Left colon (tissue), 2 donors: ENCODE results near the gene STRA6. TPM values are rescaled to one million over a fixed set of nuclear protein-coding genes. Genes with fewer than 3 reads are reported as not detected.
A peak's percentile ranks its signal among the peaks of the same experiment; 100 is the strongest.

Experiments used
- ATAC-seq: fragments of 200-7000 bp; cut with Tn5 transposase; one replicate; pipeline ENCODE4 v1.9.1; 2020; ENCODE audit warnings: mild to moderate bottlenecking, moderate library complexity
- DNase-seq, 2 donors: peaks; one replicate each; pipeline ENCODE4 v3.0.0-alpha.2; 2020
- intact Hi-C, 2 donors: fragments of 100-400 bp; cut with DNase I in 1 of 2; cut with micrococcal nuclease in 1 of 2; formaldehyde crosslinking; loops; one replicate each; pipeline versions ENCODE4 v1.11.2 to v1.14.0; 2022; cut with DNase I, micrococcal nuclease
- long read RNA-seq: library from polyadenylated mRNA; unstranded; transcript quantifications from one replicate; pipeline ENCODE4 v2.0.0, GENCODE V29; 2021
- total RNA-seq, 2 donors: library from RNA; stranded (reverse); fragmentation: NEBNext Ultra II Directional; extraction: Animal tissue kit (Norgen Biotek cat#: 25700); gene quantifications; one replicate each; pipeline ENCODE4 v1.2.1, GENCODE V29; 2021
- donor health status: DM: no; HTN: no; CAD: no.
- donor health status: DM: yes; HTN: yes; CAD: no.

STRA6 gene
- not detected for total RNA-seq
- long read RNA-seq: 0 reads

DNA sequence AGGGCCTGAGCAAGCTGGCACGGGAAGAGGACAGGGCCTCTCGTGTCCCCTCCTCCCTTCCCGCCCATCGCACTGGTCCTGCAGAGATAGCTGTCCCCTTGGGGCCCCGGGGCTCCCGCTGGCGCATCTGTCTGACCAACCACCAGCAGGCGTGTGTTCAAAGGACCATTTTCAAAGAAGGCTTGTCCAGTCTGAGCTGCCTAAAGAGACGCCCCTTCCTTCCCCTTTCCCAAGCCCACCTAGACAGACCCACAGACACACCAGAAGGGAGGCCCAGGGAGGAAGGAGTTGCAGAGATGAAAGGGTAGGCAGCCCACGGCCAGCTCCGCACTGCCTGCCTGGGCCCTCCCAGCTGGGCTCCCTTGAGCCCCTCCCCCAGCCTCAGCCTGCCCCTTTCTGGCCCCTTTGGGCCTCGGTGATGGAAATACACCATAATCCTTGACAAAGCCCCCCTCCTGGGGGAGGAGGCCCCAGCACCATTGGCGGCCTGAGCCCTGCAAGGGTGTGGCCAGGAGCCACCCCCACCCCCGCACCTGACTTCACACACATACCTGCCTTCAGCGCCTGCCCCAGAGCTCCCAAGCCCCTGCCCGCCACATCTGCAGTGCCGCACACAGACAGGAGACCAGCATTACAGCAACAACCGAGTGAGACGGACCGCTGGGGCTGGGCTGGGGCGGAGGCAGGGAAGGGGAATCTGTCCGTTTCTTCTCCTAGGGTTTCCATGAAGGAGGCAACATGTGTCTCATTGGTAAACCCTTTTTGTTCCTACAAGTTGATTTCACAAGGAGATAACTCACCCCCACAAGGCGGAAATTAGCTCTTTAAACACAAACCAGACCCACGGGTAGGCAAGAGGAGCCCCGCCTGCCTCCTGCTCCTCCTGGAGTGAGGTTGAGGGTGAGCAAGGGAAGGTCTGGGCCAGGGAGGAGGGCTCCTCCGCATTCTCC, at the start of gene STRA6:
TSS of gene STRA6 (minus strand) at position 336 of the 950 bp plus-strand sequence. CDS start 520 bp downstream, outside the sequence.
- DNase-seq (peak in 1 of 2 donors; percentile 19), ATAC-seq (peak; percentile 66)
- intact Hi-C loops: no loop called here

GRCh38 chr15:74252291-74252690, 49.7 kb upstream of the STRA6 start:
- DNase-seq (no peak), ATAC-seq (no peak)
- intact Hi-C loops: no loop called here

DNA sequence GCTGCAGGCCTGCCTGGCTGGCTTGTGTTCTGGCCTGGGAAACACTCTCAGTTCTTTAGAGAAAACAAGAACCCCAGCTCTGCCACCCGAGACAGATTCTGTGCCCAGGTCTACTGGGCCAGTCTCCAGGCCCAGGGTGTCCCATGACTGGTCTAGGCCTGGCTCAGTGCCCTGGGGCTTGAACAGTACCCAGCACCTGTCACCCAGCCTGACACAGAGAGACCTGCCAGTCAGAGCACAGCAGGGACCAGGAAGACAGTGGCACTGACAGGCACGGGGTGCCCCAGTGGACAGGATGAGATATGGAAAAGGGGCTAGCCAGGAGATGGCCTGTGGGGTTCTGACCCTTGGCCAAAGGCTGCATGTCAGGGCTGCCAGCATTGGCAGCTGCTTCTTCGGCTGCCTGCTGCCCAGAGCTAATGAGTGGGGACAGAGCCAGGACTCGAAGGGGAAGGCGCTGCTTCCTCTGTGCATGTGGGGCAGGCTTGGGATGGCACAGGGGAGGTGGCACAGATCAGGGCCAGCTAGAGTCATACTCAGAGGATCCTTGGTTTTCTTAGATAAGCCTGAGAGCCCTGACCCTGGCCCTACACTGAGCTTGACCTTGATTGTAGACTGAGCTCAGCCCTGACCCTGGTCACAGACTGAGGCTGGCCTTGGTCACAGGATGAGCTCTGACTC, 48.7 kb upstream of the STRA6 start:
- DNase-seq (no peak), ATAC-seq (no peak)
- intact Hi-C loops: no loop called here

DNA sequence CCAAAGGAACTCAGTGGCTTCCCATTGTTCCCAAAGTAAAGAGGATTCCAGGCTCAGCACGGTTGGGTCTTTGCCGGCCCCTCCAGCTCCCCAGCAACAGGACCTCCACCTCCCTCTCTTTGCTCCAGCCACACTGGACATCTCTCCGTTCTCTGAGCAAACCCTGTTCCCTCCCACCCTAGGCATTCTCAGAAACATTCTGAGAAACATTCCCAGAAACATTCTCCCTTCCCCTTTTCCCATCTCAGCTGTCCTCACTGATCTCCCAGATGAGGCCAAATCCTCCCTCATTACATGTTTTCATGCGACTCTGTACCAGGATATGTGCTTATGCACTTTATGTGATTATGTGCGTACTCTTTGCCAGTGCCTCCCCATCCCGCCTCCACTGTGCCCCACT, 47.7 kb upstream of the STRA6 start:
- DNase-seq (no peak), ATAC-seq (no peak)
- intact Hi-C loops: no loop called here

DNA sequence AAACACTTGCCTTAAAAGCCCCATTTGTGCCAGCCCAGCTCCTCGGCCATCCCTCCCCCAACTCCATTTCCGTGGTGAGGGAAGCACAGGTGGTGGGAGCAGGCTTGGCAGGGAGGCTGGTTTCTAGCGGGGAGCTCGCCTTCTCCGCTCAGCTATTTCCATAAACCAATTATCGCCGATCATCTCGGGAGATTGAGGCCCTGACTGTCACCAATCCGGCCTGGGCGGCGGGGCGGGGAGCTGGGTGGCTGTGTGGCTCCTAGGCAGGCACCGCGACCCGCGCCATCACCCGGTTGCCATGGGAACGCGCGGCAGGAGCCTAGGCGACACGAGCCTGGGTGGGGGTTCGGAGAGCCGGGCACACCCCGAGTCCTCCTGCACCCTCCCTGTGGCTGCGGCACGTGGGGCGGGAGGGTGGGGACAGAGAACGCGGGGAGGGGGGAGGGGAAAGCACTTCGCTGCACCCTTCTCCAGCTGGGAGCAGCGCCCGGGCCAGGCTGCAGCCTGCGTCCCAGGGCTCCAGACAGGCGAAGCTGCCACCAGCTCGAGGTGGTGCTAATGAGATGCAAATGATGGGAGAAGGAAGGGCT, 42.9 kb upstream of the STRA6 start:
- ATAC-seq (peak; percentile 37), DNase-seq (no peak)

GRCh38 chr15:74244822-74245341, 42.3 kb upstream of the STRA6 start:
- intact Hi-C loops: no loop called here
- ATAC-seq (no peak), DNase-seq (no peak)

More for the DNA sequence above, 42.9 kb upstream of the STRA6 start:
- intact Hi-C loops: no loop called here

DNA sequence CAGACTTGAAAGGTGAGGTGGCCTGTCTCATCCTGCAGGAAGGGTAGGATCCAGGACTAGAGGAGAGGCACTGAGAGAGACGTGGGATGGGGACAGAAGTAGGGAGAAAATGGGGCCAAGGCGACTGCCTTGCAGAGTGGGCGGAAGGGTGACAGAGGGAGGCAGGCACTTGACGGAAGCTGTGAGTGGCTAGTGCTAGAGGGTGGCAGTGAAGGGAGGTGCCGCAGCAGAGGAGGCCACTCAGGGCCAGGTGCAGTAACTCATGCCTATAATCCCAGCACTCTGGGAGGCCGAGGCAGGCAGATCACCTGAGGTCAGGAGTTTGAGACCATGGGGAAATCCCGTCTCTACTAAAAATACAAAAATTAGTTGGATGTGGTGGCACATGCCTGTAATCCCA, 40.8 kb upstream of the STRA6 start:
- ATAC-seq: no peak
- DNase-seq: no peak
- intact Hi-C loops: no loop called here

DNA sequence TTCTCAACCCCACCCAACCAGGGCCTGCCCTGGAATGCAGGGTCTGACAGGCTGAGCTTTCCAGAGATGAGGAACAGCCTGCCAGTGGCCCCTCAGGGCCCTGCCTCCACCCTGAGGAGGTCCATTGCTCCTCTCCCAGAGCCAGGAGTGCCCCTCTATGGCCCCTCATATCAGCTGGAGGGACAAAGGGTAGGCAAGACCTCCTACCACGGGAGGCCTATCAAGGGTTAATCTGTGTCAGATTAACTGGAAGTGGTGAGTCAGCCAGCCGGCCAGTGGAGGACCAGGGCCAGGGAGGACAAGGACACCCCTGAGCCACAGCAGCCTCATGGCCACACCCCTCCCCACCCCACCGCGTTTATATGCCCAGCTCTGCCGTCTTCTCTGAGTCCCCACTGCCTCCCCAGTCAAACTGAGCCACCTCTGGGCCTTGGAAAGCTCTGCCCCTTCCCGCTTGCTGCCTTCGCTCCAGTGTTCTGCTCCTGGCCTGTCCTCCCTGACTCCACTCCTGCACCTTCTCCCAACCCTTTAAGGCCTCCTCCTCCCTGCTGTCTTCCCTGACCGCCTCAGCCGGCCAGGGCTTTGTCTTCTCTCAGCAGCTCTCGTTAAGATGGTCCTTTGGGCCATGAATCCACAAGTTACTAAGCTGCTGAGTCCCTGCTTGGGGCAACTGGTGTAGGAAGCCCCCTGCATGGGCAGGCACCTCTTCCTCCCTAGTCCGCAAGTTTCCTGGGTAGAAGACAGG, 40.0 kb upstream of the STRA6 start:
- ATAC-seq (no peak), DNase-seq (no peak)
- intact Hi-C loops: no loop called here

GRCh38 chr15:74240897-74241614, 38.5 kb upstream of the STRA6 start:
- no peak for ATAC-seq
- DNase-seq: no peak
- intact Hi-C loops: no loop called here

GRCh38 chr15:74240002-74240568, 37.5 kb upstream of the STRA6 start:
- DNase-seq (peak; percentile 87 to 91), ATAC-seq (peak; percentile 76)
- intact Hi-C loops: no loop called here

DNA sequence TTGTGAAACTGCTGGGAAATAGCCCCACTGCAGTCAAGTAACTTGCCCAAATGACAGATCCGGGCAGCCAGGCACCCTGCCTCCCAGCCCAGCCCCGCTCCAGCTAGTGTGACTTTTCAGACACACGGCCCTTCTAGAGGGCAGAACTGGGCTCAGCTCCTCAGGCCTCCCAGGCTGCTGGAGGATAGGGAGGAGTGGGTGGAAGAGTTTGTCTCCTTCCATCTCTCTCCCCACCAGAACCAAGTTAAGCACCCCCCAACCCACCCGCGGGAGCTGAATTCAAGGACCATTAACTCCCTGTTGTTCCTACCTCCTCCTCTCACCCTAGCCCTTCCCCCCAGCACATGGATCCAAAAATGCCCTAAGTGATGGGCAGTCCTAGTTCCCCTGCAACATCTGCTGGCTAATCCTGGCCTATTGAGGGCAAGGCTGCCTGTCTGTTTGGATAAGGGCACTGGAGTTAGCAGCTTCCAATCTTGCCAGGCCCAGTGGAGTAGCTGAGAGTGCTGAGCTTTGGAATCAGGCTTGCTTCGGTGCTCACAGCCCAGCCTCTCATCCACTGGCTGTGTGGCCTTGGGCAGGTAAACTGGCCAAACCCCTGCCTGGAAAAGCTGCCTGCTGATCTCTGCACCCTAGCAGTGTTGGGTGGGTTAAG, 36.6 kb upstream of the STRA6 start:
- ATAC-seq (no peak), DNase-seq (no peak)
- intact Hi-C loops: no loop called here

DNA sequence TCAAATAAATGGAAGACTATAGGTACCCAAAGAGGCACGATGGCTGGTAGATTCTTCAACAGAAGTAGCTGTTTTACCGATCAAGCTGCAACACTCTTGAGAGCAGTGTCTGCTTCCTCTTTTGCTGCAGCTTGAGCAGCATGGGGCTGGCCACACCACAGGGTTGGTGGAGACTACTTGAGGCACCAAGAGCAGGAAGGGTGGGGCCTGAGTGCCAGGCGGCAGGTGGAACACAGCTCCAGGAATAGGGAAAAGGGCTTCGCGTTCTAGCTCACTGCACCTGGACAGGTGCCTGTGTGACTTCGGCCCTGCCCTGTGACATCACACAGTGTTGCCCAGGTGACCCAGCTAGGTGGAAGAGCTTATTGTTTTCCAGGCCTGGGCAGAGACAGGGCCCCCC, 33.4 kb upstream of the STRA6 start, which contains the start of gene CCDC33:
TSS of gene CCDC33 (plus strand) at position 365 of the 400 bp plus-strand sequence. CDS start 394 bp downstream, outside the sequence.
- intact Hi-C loops: no loop called here
- ATAC-seq (peak; percentile 91), DNase-seq (peak; percentile 74 to 83)

GRCh38 chr15:74234598-74234875, 31.9 kb upstream of the STRA6 start:
- ATAC-seq (no peak), DNase-seq (peak in 1 of 2 donors; percentile 22)
- intact Hi-C loops: no loop called here

DNA sequence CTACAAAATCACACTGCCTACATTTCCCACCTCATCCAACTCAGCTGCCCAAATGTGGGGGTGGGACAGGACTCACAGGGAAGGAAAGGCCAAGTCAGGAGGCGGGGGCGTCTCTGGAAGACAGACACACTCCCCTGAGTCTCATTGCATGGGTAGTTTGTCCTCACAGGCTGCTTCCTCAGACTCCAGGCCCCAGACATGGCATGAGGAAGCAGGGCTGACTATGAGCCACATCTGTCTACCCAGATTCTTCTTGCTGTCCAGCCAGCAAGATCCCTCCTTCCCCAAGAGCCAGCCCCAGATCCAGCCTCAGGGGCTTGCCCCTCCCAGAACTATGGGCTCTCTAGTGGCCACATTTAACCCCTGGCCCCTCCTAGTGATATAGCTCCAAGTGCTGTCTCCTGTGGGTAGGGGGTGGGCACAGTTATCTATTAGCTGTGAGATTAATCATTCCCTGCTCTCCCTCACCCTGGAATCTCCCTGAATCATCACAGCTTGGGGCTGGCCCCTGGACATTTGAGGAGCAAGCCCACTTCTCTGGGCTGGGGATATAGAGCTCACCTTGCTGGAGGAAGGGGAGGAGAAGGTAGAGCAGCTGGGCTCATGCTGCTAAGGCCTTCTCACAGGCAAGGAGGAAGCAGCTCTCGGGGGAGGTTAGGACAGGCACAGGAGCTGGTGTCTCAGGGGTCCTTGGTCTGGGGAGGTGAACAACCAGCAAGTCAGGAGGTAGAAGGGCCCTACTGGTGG, 31.4 kb upstream of the STRA6 start:
- intact Hi-C loops: no loop called here
- no peak for ATAC-seq
- no peak for DNase-seq

DNA sequence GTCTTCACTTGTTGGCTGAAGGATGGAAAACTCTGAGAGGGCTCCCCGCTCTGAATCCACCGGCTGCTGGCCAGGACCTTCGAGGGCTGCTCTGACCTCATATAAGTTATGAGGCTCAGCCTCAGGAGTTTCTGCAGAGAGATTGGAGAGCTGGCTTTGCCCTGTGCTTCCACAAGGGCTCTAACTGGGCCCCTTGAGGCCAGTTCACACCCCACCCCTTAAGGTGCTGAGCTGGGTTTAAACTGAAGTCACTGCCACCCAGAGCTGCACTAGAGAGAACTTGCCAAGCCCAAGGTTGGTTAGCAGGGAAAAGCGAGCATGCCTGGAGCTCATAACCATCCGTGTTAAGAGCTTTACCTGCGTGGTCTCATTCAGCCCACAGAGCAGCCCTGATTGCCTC, 30.8 kb upstream of the STRA6 start:
- intact Hi-C loops: no loop called here
- DNase-seq (no peak), ATAC-seq (no peak)

GRCh38 chr15:74231475-74231874, 28.9 kb upstream of the STRA6 start:
- no peak for ATAC-seq
- no peak for DNase-seq
- intact Hi-C loops: no loop called here

DNA sequence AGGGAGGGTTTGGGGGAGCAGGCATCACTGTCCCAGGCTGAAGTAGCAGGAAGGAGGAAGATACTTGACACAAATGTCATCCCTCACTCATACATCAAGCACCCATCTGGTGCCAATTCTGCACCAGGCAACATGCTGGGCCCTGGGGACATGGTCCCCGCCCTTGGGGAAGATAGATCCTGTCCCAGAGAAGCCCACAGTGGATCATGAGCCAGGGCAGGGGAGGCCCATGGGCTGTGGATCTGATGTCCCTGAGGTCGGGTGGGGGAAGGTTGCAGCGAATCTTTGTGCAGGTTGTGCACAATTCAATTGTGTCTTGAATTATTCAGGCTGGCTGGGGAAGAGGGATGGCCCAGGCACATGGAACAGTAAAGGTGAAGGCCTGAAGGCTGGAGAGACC, 27.1 kb upstream of the STRA6 start:
- no peak for DNase-seq
- intact Hi-C loops: no loop called here
- no peak for ATAC-seq
